Nephron progenitor cell (in vitro differentiated cells): Measurements from ENCODE around the gene DNAJB6.

ENCODE experiments used
- DNase-seq: peaks from one replicate; pipeline ENCODE4 v3.0.0; 2021
- H3K27ac Mint-ChIP-seq: 2 replicates; pipeline ENCODE4 v1.8.0; 2021; ENCODE audit warnings: mild to moderate bottlenecking, moderate library complexity, mixed read lengths
- H3K27me3 Mint-ChIP-seq: 2 replicates; pipeline ENCODE4 v1.8.0; 2021; ENCODE audit warnings: mild to moderate bottlenecking, low read depth, mixed read lengths; ENCODE audit not compliant: poor library complexity
- H3K36me3 Mint-ChIP-seq: 2 replicates; pipeline ENCODE4 v1.8.0; 2021; ENCODE audit warnings: low read depth, mixed read lengths
- H3K4me1 Mint-ChIP-seq: 2 replicates; pipeline ENCODE4 v1.8.0; 2021; ENCODE audit warnings: mixed read lengths
- H3K4me3 Mint-ChIP-seq: 2 replicates; pipeline ENCODE4 v1.8.0; 2021; ENCODE audit warnings: mild to moderate bottlenecking, moderate library complexity, mixed read lengths
- H3K9me3 Mint-ChIP-seq: 2 replicates; pipeline ENCODE4 v1.8.0; 2021; ENCODE audit warnings: mild to moderate bottlenecking, moderate library complexity, mixed read lengths
- CTCF ChIP-seq: fragments of 200-600 bp; sonication (generic); IDR thresholded peaks from 2 replicates; pipeline ENCODE4 v1.5.0; 2021; ENCODE audit warnings: antibody characterized with exemption

DNAJB6 gene

GRCh38 chr7:157358753-157359096, 21.9 kb downstream of the DNAJB6 start:
- no peaks in the 10 kb centered on the region for H3K27me3 Mint-ChIP-seq
- no peaks in the 10 kb centered on the region for H3K9me3 Mint-ChIP-seq
- no peak for TF ChIP-seq CTCF
- peaks cover 50% of the 10 kb centered on the region for H3K36me3 Mint-ChIP-seq
- H3K4me1 Mint-ChIP-seq: peaks cover 63% of the 10 kb centered on the region
- no peak for DNase-seq
- H3K4me3 Mint-ChIP-seq: no peak overlapping the region
- no peak overlapping the region for H3K27ac Mint-ChIP-seq

GRCh38 chr7:157359581-157359980, 22.8 kb downstream of the DNAJB6 start:
- H3K9me3 Mint-ChIP-seq: no peaks in the 10 kb centered on the region
- H3K27me3 Mint-ChIP-seq: no peaks in the 10 kb centered on the region
- peak overlapping the region; percentile 73 for H3K27ac Mint-ChIP-seq
- DNase-seq: no peak
- peaks cover 61% of the 10 kb centered on the region for H3K4me1 Mint-ChIP-seq
- H3K4me3 Mint-ChIP-seq: no peak overlapping the region
- TF ChIP-seq CTCF: no peak
- H3K36me3 Mint-ChIP-seq: peaks cover 55% of the 10 kb centered on the region

- Mint-ChIP-seq H3K27me3 (no peaks in the 10 kb centered on the region), H3K4me3 (no peak overlapping the region), H3K4me1 (peaks cover 51% of the 10 kb centered on the region), H3K9me3 (no peaks in the 10 kb centered on the region), H3K36me3 (peaks cover 63% of the 10 kb centered on the region), H3K27ac (no peak overlapping the region)
- DNase-seq: no peak
- TF ChIP-seq CTCF: no peak
Measured at GRCh38 chr7:157360483-157361025, 23.8 kb downstream of the DNAJB6 start.

- H3K27ac Mint-ChIP-seq: no peak overlapping the region
- DNase-seq: no peak
- no peaks in the 10 kb centered on the region for H3K9me3 Mint-ChIP-seq
- H3K36me3 Mint-ChIP-seq: peaks cover 73% of the 10 kb centered on the region
- H3K27me3 Mint-ChIP-seq: no peaks in the 10 kb centered on the region
- no peak for TF ChIP-seq CTCF
- H3K4me3 Mint-ChIP-seq: no peak overlapping the region
- H3K4me1 Mint-ChIP-seq: peaks cover 41% of the 10 kb centered on the region
Measured at GRCh38 chr7:157361537-157361936, 24.7 kb downstream of the DNAJB6 start.

GRCh38 chr7:157362729-157363128, 25.9 kb downstream of the DNAJB6 start:
- TF ChIP-seq CTCF: no peak
- Mint-ChIP-seq H3K27me3 (no peaks in the 10 kb centered on the region), H3K36me3 (peaks cover 85% of the 10 kb centered on the region), H3K4me3 (no peak overlapping the region), H3K9me3 (no peaks in the 10 kb centered on the region), H3K27ac (no peak overlapping the region), H3K4me1 (peaks cover 35% of the 10 kb centered on the region)
- DNase-seq: no peak

GRCh38 chr7:157366722-157367121, 29.9 kb downstream of the DNAJB6 start:
- Mint-ChIP-seq H3K4me3 (no peak overlapping the region), H3K9me3 (no peaks in the 10 kb centered on the region), H3K27ac (no peak overlapping the region), H3K27me3 (no peaks in the 10 kb centered on the region), H3K4me1 (peaks cover 8% of the 10 kb centered on the region), H3K36me3 (peaks cover 88% of the 10 kb centered on the region)
- no peak for DNase-seq
- no peak for TF ChIP-seq CTCF
